HEK293 (cell line): Measurements from ENCODE around the gene GGA1.

Source experiments
- ATF2 ChIP-seq: fragments of 450-650 bp; formaldehyde crosslinking; IDR thresholded peaks from 2 replicates; pipeline ENCODE4 v1.5.1; 2016; ENCODE audit warnings: missing biosample characterization, missing genetic modification characterization, low read depth
- BCL11B ChIP-seq: fragments of 450-650 bp; formaldehyde crosslinking; IDR thresholded peaks from 2 replicates; pipeline ENCODE4 v1.5.1; 2016; ENCODE audit warnings: low read depth, missing biosample characterization, missing genetic modification characterization
- EGR2 ChIP-seq: fragments of 450-650 bp; formaldehyde crosslinking; IDR thresholded peaks from 2 replicates; pipeline ENCODE4 v1.5.1; 2016; ENCODE audit warnings: low read depth, missing biosample characterization, missing genetic modification characterization
- KLF16 ChIP-seq: fragments of 450-650 bp; formaldehyde crosslinking; IDR thresholded peaks from 2 replicates; pipeline ENCODE4 v1.5.1; 2017; ENCODE audit warnings: missing biosample characterization, missing genetic modification characterization
- KLF8 ChIP-seq: fragments of 450-650 bp; formaldehyde crosslinking; IDR thresholded peaks from 2 replicates; pipeline ENCODE4 v1.5.1; 2016; ENCODE audit warnings: missing biosample characterization, missing genetic modification characterization
- PRDM10 ChIP-seq: fragments of 450-650 bp; formaldehyde crosslinking; IDR thresholded peaks from 2 replicates; pipeline ENCODE4 v1.5.1; 2016; ENCODE audit warnings: missing biosample characterization, missing genetic modification characterization
- SP2 ChIP-seq: fragments of 450-650 bp; formaldehyde crosslinking; IDR thresholded peaks from 2 replicates; pipeline ENCODE4 v1.5.1; 2016; ENCODE audit warnings: missing biosample characterization, missing genetic modification characterization
- SP7 ChIP-seq: fragments of 450-650 bp; formaldehyde crosslinking; IDR thresholded peaks from 2 replicates; pipeline ENCODE4 v1.5.1; 2016; ENCODE audit warnings: missing biosample characterization, missing genetic modification characterization
- TCF7L2 ChIP-seq: IDR thresholded peaks from 2 replicates; pipeline ENCODE4 v1.6.1; 2011; ENCODE audit warnings: low read depth, mild to moderate bottlenecking, inconsistent platforms, low read length, moderate library complexity, borderline replicate concordance
- TSHZ1 ChIP-seq: fragments of 450-650 bp; formaldehyde crosslinking; IDR thresholded peaks from 2 replicates; pipeline ENCODE4 v1.5.1; 2016; ENCODE audit warnings: missing biosample characterization, missing genetic modification characterization, borderline replicate concordance
- ZBTB20 ChIP-seq: fragments of 450-650 bp; formaldehyde crosslinking; IDR thresholded peaks from 2 replicates; pipeline ENCODE4 v1.5.1; 2016; ENCODE audit warnings: missing biosample characterization, missing genetic modification characterization
- ZBTB26 ChIP-seq: fragments of 450-650 bp; formaldehyde crosslinking; optimal IDR thresholded peaks from 2 replicates; pipeline ENCODE3; 2016; ENCODE audit warnings: missing biosample characterization, mild to moderate bottlenecking, missing genetic modification characterization
- ZBTB7A ChIP-seq: fragments of 450-650 bp; formaldehyde crosslinking; IDR thresholded peaks from 2 replicates; pipeline ENCODE4 v1.5.1; 2016; ENCODE audit warnings: low read depth, missing biosample characterization, missing genetic modification characterization
- ZBTB8A ChIP-seq: fragments of 450-650 bp; formaldehyde crosslinking; IDR thresholded peaks from 2 replicates; pipeline ENCODE4 v1.5.1; 2016; ENCODE audit warnings: missing biosample characterization, missing genetic modification characterization
- ZFHX2 ChIP-seq: fragments of 450-650 bp; formaldehyde crosslinking; conservative IDR thresholded peaks from 2 replicates; pipeline ENCODE4 v1.5.1; 2016; ENCODE audit warnings: missing biosample characterization, missing genetic modification characterization
- ZIC2 ChIP-seq: fragments of 450-650 bp; formaldehyde crosslinking; IDR thresholded peaks from 2 replicates; pipeline ENCODE4 v1.5.1; 2016; ENCODE audit warnings: missing biosample characterization, missing genetic modification characterization
- ZNF138 ChIP-seq: fragments of 450-650 bp; formaldehyde crosslinking; IDR thresholded peaks from 2 replicates; pipeline ENCODE4 v1.5.1; 2016; ENCODE audit warnings: missing biosample characterization, missing genetic modification characterization, borderline replicate concordance
- ZNF2 ChIP-seq: fragments of 450-650 bp; formaldehyde crosslinking; IDR thresholded peaks from 2 replicates; pipeline ENCODE4 v1.5.1; 2016; ENCODE audit warnings: missing biosample characterization, missing genetic modification characterization
- ZNF23 ChIP-seq: fragments of 450-650 bp; formaldehyde crosslinking; IDR thresholded peaks from 2 replicates; pipeline ENCODE4 v1.5.1; 2016; ENCODE audit warnings: missing biosample characterization, missing genetic modification characterization, borderline replicate concordance
- ZNF341 ChIP-seq: fragments of 450-650 bp; formaldehyde crosslinking; IDR thresholded peaks from 2 replicates; pipeline ENCODE4; 2016; ENCODE audit warnings: low read depth, missing biosample characterization, missing genetic modification characterization
- ZNF398 ChIP-seq: fragments of 450-650 bp; formaldehyde crosslinking; IDR thresholded peaks from 2 replicates; pipeline ENCODE4 v1.5.1; 2017; ENCODE audit warnings: missing biosample characterization, missing genetic modification characterization
- ZNF48 ChIP-seq: fragments of 450-650 bp; formaldehyde crosslinking; IDR thresholded peaks from 2 replicates; pipeline ENCODE4 v1.5.1; 2016; ENCODE audit warnings: missing biosample characterization, missing genetic modification characterization
- ZNF510 ChIP-seq: fragments of 450-650 bp; formaldehyde crosslinking; IDR thresholded peaks from 2 replicates; pipeline ENCODE4 v1.5.1; 2018; ENCODE audit warnings: mild to moderate bottlenecking, missing genetic modification characterization, missing biosample characterization; ENCODE audit not compliant: insufficient replicate concordance
- ZNF571 ChIP-seq: fragments of 450-650 bp; formaldehyde crosslinking; IDR thresholded peaks from 2 replicates; pipeline ENCODE4 v1.5.0; 2017; ENCODE audit warnings: missing biosample characterization, missing genetic modification characterization
- ZNF623 ChIP-seq: fragments of 450-650 bp; formaldehyde crosslinking; IDR thresholded peaks from 2 replicates; pipeline ENCODE4 v1.5.1; 2016; ENCODE audit warnings: missing biosample characterization, missing genetic modification characterization
- ZNF677 ChIP-seq: fragments of 450-650 bp; IDR thresholded peaks from 2 replicates; pipeline ENCODE4 v1.5.0; 2018; ENCODE audit warnings: missing biosample characterization, mild to moderate bottlenecking, missing genetic modification characterization, moderate library complexity
- ZNF792 ChIP-seq: fragments of 450-650 bp; formaldehyde crosslinking; IDR thresholded peaks from 2 replicates; pipeline ENCODE4 v1.5.1; 2016; ENCODE audit warnings: missing biosample characterization, missing genetic modification characterization
- ZSCAN16 ChIP-seq: fragments of 450-650 bp; formaldehyde crosslinking; IDR thresholded peaks from 2 replicates; pipeline ENCODE4 v1.5.1; 2016; ENCODE audit warnings: missing biosample characterization, missing genetic modification characterization

The GGA1 gene

GRCh38 chr22:37560608-37561211 lies 47.9 kb upstream of the GGA1 start (continued):
- TF ChIP-seq TSHZ1 (0 out of 2 replicates have a peak, but pooled peaks have one; percentile 13), ZNF48 (tag by site-specific recombination) (no peak), PRDM10 (tag by site-specific recombination) (no peak), ZFHX2 (peak; percentile 88), ZNF677 (tag by site-specific recombination) (peak; percentile 35; the same call in 1 of the 2 replicates), EGR2 (tag by site-specific recombination) (peak; percentile 81), ZBTB26 (peak; percentile 69), ZSCAN16 (tag by site-specific recombination) (no peak), KLF16 (tag by site-specific recombination) (peak; percentile 31; the same call in 1 of the 2 replicates), ZNF510 (tag by site-specific recombination) (no peak), ZNF792 (tag by site-specific recombination) (no peak), KLF8 (tag by site-specific recombination) (peak; percentile 56; the same call in 1 of the 2 replicates), ZNF398 (tag by site-specific recombination) (peak; percentile 98), ZBTB7A (tag by site-specific recombination) (peak; percentile 65), ZNF2 (tag by site-specific recombination) (no peak), SP7 (peak; percentile 32; the same call in 1 of the 2 replicates), ZNF23 (tag by site-specific recombination) (no peak), BCL11B (tag by site-specific recombination) (peak; percentile 77), TCF7L2 (no peak), ZBTB8A (tag by site-specific recombination) (peak; percentile 82), ZNF138 (tag by site-specific recombination) (no peak), ZNF571 (no peak), ZNF623 (tag by site-specific recombination) (no peak), ZIC2 (peak; percentile 84), ATF2 (tag by site-specific recombination) (peak; percentile 74), ZNF341 (tag by site-specific recombination) (peak; percentile 62; the same call in 1 of the 2 replicates), ZBTB20 (peak; percentile 88), SP2 (tag by site-specific recombination) (peak; percentile 52)
